ENCODE measurements around the gene PIGZ. TPM values are rescaled to one million over a fixed set of nuclear protein-coding genes. Genes with fewer than 3 reads are reported as not detected.

PIGZ gene
- total and polyA plus RNA-seq, 12 donors: 0.39 to 4.0 (median 2.1) TPM

DNA sequence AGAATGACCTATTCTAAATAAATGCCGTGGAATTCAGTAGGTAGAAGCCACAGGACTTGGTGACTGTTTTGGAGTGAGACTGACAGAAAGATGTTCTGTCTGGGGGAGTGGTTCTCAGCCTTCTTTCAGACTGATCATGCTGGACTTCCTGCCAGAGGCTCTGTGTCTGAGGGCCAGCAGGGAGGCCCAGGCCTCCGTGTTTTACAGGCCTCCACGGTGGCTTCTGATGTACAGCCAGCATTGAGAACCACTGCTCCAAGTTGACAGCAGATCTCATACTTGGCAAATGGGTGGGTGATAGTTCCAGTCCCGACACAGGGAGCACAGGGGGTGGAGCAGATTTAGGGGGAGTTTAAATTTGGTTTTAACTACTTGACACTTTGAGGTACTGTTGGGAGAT is 6.7 kb upstream of the PIGZ start:
- H3K27me3 ChIP-seq: no peaks in the 10 kb centered on the region
- no peaks in the 10 kb centered on the region for H3K9me3 ChIP-seq (replicated peaks in 1 of 3)
- 74 to 83% (median 76%) methylated on average over 3 to 4 of the region's 4 CpGs for WGBS, 4 donors
- TF ChIP-seq, protein P1, sequence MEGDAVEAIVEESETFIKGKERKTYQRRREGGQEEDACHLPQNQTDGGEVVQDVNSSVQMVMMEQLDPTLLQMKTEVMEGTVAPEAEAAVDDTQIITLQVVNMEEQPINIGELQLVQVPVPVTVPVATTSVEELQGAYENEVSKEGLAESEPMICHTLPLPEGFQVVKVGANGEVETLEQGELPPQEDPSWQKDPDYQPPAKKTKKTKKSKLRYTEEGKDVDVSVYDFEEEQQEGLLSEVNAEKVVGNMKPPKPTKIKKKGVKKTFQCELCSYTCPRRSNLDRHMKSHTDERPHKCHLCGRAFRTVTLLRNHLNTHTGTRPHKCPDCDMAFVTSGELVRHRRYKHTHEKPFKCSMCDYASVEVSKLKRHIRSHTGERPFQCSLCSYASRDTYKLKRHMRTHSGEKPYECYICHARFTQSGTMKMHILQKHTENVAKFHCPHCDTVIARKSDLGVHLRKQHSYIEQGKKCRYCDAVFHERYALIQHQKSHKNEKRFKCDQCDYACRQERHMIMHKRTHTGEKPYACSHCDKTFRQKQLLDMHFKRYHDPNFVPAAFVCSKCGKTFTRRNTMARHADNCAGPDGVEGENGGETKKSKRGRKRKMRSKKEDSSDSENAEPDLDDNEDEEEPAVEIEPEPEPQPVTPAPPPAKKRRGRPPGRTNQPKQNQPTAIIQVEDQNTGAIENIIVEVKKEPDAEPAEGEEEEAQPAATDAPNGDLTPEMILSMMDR (IDR thresholded peaks at IDR 0.05): no peak
- no peak for TF ChIP-seq POLR2A (IDR thresholded peaks at IDR 0.05)
- no peak overlapping the region for H3K27ac ChIP-seq
- no peak for DNase-seq
- no peaks in the 10 kb centered on the region for H3K36me3 ChIP-seq (replicated peaks in 1 of 2)
- H3K4me3 ChIP-seq: no peak overlapping the region
- intact Hi-C loops (cut with DNase I): no loop called here
- peaks cover 0 to 3% of the 10 kb centered on the region in 2 donors for H3K4me1 ChIP-seq (replicated peaks in 1 of 2)

DNA sequence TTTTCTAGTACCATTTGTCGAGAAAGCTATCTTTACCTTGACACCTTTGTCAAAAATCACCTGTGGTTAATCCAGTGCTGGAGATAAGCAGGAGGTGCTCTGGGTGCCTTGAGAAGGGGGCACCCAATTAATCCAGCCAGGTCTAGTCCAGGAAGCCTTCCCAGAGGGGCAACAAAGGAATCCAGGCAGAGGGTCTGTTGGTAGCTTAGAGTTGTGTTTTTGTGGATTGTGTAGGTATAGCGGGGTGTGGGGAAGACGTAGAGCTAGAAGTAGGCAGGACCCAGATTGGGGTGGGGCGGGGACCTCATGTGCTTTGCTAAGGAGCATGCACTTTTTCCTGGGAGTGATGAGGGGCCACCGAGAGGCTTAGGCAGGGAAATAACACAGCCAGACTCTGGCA is 6.0 kb upstream of the PIGZ start:
- TF ChIP-seq POLR2A (IDR thresholded peaks at IDR 0.05): no peak
- TF ChIP-seq, protein P1 (IDR thresholded peaks at IDR 0.05): no peak

DNA sequence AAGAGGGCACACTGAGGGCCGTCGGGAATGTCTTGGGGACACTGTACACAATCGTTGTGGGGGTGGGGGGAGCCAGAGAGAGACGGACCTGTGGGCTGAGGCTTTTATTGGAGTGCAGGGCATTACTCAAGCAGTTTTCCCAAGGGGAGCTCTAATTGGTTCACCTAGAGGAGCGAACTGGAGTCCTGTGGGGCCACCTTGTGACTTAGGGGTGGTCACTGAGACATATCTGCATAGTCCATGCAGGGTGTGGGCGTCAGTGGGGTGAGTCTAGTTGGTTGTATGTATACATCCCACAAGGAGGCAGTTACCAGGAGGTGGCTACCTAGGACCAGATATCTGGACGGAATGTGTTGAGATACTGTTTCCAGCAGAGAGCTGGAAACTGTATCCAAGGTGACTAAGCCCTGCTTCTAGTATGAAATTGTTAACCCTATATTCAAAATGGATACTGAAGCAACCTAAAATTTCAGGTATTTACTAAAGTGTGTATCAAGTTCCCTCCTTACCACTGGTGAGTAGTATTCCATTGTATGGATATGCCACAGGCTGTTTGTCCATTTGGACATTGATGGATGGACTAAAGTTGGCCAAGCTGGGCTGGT is 2.6 kb upstream of the PIGZ start:
- Histone ChIP-seq H3K4me3 (no peak overlapping the region), H3K9me3 (replicated peaks in 1 of 3) (no peaks in the 10 kb centered on the region), H3K4me1 (replicated peaks in 1 of 2) (peaks cover 3 to 9% of the 10 kb centered on the region in 2 donors), H3K27ac (no peak overlapping the region), H3K27me3 (no peaks in the 10 kb centered on the region), H3K36me3 (replicated peaks in 1 of 2) (no peaks in the 10 kb centered on the region)
- WGBS, 4 donors: 71 to 85% (median 74%) methylated on average over 6 to 7 of the region's 7 CpGs
- intact Hi-C loops (cut with DNase I): no loop called here
- TF ChIP-seq, protein P1 (IDR thresholded peaks at IDR 0.05): no peak
- no peak for TF ChIP-seq POLR2A (IDR thresholded peaks at IDR 0.05)
- peak in 1 of 7 donors; percentile 42 for DNase-seq

More for the DNA sequence above, 6.0 kb upstream of the PIGZ start:
- intact Hi-C loops (cut with DNase I): no loop called here
- peaks cover 0 to 3% of the 10 kb centered on the region in 2 donors for H3K4me1 ChIP-seq (replicated peaks in 1 of 2)
- no peak overlapping the region for H3K4me3 ChIP-seq
- H3K27ac ChIP-seq: no peak overlapping the region
- peak in 1 of 7 donors; percentile 9 for DNase-seq
- WGBS, 4 donors: 87 to 91% (median 88%) methylated on average over 5 of the region's 5 CpGs
- H3K27me3 ChIP-seq: no peaks in the 10 kb centered on the region
- no peaks in the 10 kb centered on the region for H3K36me3 ChIP-seq (replicated peaks in 1 of 2)
- H3K9me3 ChIP-seq (replicated peaks in 1 of 3): no peaks in the 10 kb centered on the region

DNA sequence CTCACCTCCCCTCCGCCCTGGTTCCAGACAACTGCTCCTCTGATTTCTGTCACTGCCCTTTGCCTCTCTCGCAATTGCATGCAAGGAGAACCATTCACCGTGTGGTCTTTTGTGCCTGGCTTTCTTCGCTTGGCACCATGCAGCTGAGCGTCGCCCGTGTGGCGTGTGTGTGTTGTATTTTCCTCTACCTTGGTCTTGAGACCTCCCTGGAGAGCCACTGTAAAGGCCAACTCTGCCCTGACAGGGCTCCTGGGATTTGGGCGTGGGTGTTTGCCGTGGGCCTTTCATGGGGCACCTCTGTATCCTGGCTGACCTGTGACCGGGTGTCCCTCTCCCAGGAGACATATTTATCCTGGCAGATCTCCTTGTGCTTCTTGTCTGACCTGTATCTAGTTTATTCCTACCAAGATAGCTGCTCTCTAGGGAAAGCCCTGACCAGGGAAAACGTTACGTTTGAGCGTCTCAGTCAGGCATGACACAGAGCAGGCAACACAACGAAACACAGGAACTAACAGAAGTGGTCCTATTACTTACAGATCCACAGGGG is 2.0 kb upstream of the PIGZ start:
- no peak overlapping the region for H3K4me3 ChIP-seq
- DNase-seq: peak in 1 of 7 donors; percentile 24
- TF ChIP-seq, protein P1 (IDR thresholded peaks at IDR 0.05): no peak
- no peak for TF ChIP-seq POLR2A (IDR thresholded peaks at IDR 0.05)
- no peaks in the 10 kb centered on the region for H3K27me3 ChIP-seq
- intact Hi-C loops (cut with DNase I): no loop called here
- H3K4me1 ChIP-seq (replicated peaks in 1 of 2): peaks cover 3 to 9% of the 10 kb centered on the region in 2 donors
- WGBS, 4 donors: 71 to 92% (median 86%) methylated on average over 12 to 15 of the region's 15 CpGs
- no peak overlapping the region for H3K27ac ChIP-seq
- no peaks in the 10 kb centered on the region for H3K36me3 ChIP-seq (replicated peaks in 1 of 2)
- H3K9me3 ChIP-seq (replicated peaks in 1 of 3): no peaks in the 10 kb centered on the region
